Cortex of kidney (tissue), 1 donor: ENCODE data around the gene HOXB6.

Source experiments
- DNase-seq: peaks from one replicate; lab custom pipeline; 2025; lab: John Stamatoyannopoulos, UW

The HOXB6 gene

DNA sequence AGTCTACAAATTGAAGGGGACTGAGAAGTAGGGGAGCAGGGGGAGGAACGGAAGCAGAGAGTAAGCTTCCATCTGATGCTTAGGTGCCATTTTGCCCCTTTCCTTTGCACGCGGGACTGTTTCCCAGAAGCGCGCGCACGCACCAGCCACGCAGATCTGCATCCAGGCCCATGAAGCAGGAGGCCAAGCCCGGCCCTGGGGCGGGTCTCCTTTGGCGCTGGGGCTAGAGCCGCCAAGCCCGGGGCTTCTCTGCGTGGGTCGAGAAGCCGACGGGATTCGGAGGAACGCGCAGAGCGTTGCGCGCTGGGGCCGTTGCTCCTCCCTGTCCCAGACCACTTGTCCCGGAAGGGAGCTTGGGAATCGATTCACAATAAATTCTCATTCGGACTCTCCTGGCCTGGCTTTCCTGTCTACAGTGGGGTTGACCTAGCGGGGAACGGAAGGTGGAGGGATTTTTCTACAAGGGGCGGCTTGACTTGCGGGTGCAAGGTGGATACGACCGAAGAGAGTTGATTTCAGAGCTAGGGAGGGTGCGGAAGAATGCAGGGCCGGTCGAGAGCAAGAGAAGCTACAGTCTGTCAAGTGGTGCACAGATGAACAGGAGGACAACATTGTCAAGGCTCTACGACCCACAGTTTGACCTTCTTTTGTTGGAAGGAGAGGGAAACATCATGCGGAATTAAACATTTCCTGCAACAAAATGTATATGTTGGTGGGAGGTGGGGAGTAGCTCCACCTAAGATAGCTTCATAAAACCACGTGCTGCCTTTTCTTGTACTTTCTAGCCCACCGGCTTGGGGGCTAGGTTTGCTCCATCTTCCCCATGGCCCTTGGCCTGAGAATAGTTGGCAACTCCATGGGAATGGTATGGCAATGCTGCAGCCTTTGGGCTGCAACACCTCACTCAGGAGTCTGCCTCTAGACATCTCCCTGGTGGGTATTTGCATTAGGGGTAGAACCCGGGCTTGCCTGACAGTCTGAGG, 16.9 kb upstream of the HOXB6 start:
- no peak for DNase-seq

GRCh38 chr17:48620461-48621139, 15.8 kb upstream of the HOXB6 start:
- no peak for DNase-seq

DNA sequence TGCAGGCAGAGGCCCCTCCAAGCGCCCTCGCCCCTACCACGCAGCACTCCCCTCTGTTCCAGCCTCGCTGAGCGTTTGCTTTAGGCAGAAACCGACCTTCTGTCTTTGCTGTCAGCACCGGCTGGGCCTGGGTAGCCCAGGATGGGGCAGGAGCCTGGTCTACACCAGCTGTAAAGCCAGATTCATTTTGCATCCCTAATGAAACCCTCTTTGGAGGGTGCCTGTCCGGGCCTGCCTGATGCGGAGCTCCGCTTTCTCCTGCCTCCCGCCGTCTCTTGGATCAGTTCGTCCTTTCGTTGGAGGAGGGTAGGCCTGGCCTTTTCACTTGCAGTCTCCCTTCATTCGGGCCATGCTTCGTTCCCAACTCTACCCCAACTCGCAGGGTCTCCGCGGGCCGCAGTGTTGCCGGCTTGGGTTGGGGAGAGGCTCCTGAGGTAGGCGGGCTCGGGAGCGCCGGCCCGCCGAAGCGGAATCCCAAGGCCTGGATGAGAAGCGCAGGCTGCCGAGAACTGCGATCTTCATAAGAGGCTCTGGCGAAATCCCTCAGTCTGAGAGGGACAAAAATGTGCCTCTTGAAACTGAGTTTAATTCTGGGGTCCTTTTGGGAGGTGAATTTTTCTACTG, 15.2 kb upstream of the HOXB6 start:
- DNase-seq: no peak

GRCh38 chr17:48618256-48618896, 13.6 kb upstream of the HOXB6 start:
- DNase-seq: no peak

GRCh38 chr17:48617471-48618255, 12.9 kb upstream of the HOXB6 start:
- DNase-seq: no peak

DNA sequence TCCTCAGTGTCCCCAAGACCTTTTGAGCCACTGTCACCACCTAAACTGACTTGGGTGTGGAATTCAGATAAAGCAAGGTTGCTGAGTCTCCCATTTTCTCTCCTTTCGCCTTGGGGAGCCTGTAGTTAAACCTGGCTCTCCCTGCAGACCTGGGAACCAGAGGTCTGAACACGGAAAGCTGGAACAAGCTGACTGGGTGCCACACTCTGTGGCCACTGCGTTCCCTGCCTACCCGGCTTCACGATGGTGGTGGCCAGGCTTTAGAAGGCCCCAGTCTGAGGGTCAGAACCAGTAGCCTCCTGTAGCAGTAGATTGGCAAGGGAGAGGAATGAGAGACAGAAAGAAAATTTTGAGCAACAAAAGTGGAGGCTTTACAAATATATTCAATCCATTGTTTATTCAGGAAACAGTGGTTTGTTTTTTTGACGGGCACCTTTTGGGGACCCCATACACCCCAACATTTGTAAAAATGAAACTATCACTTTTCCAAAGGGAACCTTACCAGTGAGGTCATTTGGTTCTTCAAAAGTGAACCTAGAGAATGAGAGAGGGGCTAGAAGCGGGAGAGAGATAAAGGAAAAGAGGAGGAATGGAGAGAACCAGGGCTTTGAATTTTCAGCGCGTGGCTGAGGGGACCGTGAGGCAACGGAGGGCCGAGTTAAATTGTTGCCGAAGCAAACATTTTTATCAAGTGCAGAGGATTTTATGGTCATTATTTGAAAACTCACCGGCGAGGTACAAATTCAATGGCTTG, 12.1 kb upstream of the HOXB6 start:
- DNase-seq: no peak

GRCh38 chr17:48615963-48616716, 11.4 kb upstream of the HOXB6 start:
- no peak for DNase-seq

GRCh38 chr17:48615047-48615962, 10.5 kb upstream of the HOXB6 start, which contains the start of gene HOXB8:
TSS of gene HOXB8 (minus strand) at chr17:48615292. CDS start at chr17:48614704, 588 bp downstream.
- no peak for DNase-seq

GRCh38 chr17:48613862-48614694, 9.3 kb upstream of the HOXB6 start:
- DNase-seq: no peak

- DNase-seq: no peak
Observed at GRCh38 chr17:48612854-48613691, 8.3 kb upstream of the HOXB6 start.

GRCh38 chr17:48612456-48612853, 7.7 kb upstream of the HOXB6 start:
- no peak for DNase-seq

GRCh38 chr17:48611681-48612455, 7.1 kb upstream of the HOXB6 start:
- DNase-seq: no peak

- no peak for DNase-seq
Observed at GRCh38 chr17:48611213-48611612, 6.4 kb upstream of the HOXB6 start.

DNA sequence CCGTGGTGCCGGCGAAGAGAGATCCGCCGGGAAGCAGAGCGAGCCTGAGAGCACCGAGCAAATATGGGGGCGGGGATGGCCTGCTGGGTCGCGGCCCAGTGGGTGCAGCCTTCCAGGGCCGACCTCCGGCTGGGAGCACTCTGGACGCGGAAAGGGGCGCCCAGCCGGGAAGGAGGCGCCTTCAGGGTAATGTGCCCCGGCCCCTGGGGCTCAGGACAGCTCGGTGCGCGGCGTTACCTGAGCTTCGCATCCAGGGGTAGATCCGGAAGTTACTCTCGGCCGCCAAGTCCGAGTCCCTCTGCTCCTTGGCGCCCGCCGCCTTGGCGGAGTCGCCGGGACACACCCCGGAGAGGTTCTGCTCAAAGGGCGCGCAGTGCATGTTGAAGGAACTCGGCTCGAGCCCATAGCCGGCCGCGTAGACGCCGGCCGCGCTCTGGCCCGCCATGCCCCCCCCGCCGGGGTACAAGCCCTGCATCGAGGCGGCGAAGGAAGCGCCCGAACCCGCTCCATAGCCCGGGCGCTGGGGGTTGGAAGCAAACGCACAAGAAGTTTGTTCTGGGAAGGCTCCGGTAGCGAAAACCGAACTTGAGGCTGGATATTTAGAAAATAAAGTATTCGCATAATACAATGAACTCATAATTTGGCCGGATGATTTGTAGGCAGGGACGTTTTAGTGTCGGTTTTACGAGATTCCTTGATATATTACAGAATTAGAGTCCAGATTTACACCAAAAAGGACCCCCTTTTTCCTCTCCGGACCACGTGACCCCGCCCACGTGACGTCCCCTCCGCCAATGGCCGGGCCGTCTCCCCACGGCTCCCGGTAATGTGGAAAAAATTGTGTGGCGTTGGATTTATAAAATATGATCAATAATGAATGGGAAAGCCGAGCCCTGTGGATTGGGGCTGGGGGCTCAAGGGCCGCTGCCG, 5.8 kb upstream of the HOXB6 start, which contains the start of gene HOXB7:
Gene HOXB7, minus strand, starts transcription at position 736 of the 930 bp plus-strand sequence. Its CDS starts 99 bp downstream, at position 637.
- DNase-seq: no peak
